A549 (cell line): ENCODE data around the gene IGSF10.

Experiments used
- CBX2 ChIP-seq: fragments of 200-600 bp; sonication (generic); IDR thresholded peaks from 2 replicates; pipeline ENCODE4 v1.6.1; 2016; ENCODE audit warnings: low read depth, mild to moderate bottlenecking, borderline replicate concordance
- CTCF ChIP-seq: fragments of >200 bp; sonication (Bioruptor Twin); formaldehyde crosslinking; IDR thresholded peaks from 3 replicates; pipeline ENCODE4 v1.5.1; 2016
- EHMT2 ChIP-seq: fragments of 200-600 bp; sonication (generic); IDR thresholded peaks from 2 replicates; pipeline ENCODE4 v1.6.1; 2016; ENCODE audit warnings: antibody characterized with exemption, low read depth, mild to moderate bottlenecking, moderate library complexity
- EP300 ChIP-seq, 2 experiments: fragments of >200 bp; sonication (Bioruptor Twin); formaldehyde crosslinking; IDR thresholded peaks; 2 replicates in 1 of 2; 3 replicates in 1 of 2; pipeline ENCODE4 v1.6.1; 2016 to 2017
- HMGXB4 ChIP-seq: fragments of 250-450 bp; sonication (Bioruptor Pico); IDR thresholded peaks from 2 replicates; pipeline ENCODE4 v1.5.0; 2021; ENCODE audit warnings: mild to moderate bottlenecking, moderate library complexity, borderline replicate concordance
- HOXA7 ChIP-seq: fragments of 250-450 bp; sonication (Bioruptor Pico); IDR thresholded peaks from 2 replicates; pipeline ENCODE4 v1.5.0; 2020; ENCODE audit warnings: mild to moderate bottlenecking, moderate library complexity
- MAX ChIP-seq: IDR thresholded peaks from 2 replicates; pipeline ENCODE4 v1.6.1; 2012
- POLR2A ChIP-seq: IDR thresholded peaks from 2 replicates; pipeline ENCODE4 v1.6.1; 2012; ENCODE audit warnings: mild to moderate bottlenecking, low read length
- RFX5 ChIP-seq: fragments of 450-650 bp; IDR thresholded peaks from 2 replicates; pipeline ENCODE4 v1.7.1; 2014; ENCODE audit warnings: antibody characterized with exemption, mild to moderate bottlenecking, moderate library complexity
- RNF2 ChIP-seq: fragments of 200-600 bp; sonication (generic); IDR thresholded peaks from 2 replicates; pipeline ENCODE4 v1.6.1; 2016; ENCODE audit warnings: low read depth, mild to moderate bottlenecking, antibody characterized with exemption, moderate library complexity, borderline replicate concordance

- TF ChIP-seq CBX2 (no peak), CTCF (no peak), POLR2A (no peak), RFX5 (no peak), RNF2 (no peak), EP300 (IDR thresholded peaks at IDR 0.05) (no peak), HMGXB4 (CRISPR knock-in tag) (no peak), HOXA7 (CRISPR knock-in tag) (no peak), EHMT2 (no peak), MAX (no peak)
Measured at GRCh38 chr3:151460228-151460627, 633 bp downstream of the IGSF10 start.
